Measurements from ENCODE around the gene TMEM214.
"Not testable (repeated sequence)": the region's sequence is repeated elsewhere in the genome, so short reads cannot be mapped to it uniquely, and the experiment has no call there.

Gene TMEM214

DNA sequence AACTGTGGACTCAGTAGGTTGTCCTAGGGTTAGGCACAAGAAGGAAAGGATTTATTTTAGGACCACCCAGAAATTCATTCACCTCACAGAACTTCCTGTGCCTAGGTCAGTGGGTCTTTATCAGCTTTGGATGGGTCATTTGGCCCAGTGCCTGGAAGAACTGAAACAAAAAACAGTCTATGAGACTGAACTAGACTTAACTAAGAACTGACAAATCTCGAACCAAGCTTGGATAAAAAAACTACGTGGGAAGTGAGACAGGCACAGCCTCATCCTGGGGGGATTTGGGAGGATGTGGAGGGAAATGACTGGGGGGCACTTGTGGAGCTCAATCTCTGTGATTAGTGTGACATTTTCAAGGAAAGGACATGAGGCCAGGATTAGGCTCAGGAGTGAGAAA, 41.0 kb downstream of the TMEM214 start:
- Mint-ChIP-seq H3K9me3 (peaks cover 0 to 3% of the 10 kb centered on the region in 2 donors), H3K36me3 (peaks cover 12 to 17% of the 10 kb centered on the region in 2 donors), H3K4me3 (no peak overlapping the region), H3K27ac (peak overlapping the region; percentile 4), H3K27me3 (peaks cover 4 to 11% of the 10 kb centered on the region in 2 donors), H3K4me1 (peaks cover 49 to 77% of the 10 kb centered on the region in 2 donors)
- ATAC-seq (replicated peaks) (no peak), DNase-seq (no peak)

DNA sequence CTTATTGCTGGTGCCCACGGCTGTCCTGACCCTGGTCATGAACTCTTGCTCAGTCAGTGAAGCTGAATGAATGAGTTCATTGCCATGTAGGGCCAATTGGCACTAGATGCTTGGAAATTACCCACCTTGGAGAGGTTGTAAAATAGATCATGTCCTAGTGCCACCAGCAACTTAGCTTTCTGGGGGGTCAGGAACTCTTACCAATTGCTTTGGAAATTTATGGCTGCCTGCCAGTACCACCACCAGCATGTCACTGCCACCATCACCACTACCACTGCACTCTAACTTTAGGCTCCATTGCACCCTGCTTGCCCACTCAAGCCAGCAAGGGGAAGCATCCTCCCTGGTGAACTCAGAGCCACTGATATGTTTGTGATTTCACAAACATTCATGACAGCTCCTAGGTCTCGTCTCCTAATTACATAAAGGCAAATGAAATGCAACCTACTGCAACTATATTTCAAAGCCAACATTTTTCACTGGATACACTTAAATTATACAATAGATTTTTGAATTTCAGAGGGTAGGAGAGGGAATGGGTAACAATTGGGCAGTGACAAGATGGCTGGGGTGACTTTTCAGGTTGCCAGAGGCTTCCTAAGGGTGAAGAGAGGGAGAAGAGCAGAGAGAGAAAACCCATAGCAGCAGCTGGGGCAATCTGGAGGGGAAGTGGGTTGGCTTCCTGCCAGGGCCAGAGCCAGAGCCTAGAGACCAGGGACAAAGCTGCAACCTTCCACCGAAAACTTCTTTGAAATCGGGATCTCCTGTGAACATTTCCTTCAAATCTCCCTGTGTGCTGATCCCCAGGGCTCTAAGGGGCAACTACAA, 42.2 kb downstream of the TMEM214 start:
- no peak overlapping the region for H3K27ac Mint-ChIP-seq

DNA sequence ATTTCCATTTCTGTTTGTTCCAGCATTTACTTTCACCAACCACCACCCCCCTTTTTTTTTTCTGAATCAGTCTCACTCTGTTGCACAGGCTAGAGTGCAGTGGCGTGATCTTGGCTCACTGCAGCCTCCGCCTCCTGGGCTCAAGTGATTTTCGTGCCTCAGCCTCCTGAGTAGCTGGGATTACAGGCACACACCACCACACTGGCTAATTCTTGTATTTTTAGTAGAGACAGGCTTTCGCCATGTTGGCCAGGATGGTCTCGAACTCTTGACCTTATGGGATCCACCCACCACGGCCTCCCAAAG, 42.8 kb downstream of the TMEM214 start:
- not testable (repeated sequence) for H3K27ac Mint-ChIP-seq; ATAC-seq (replicated peaks); H3K36me3 Mint-ChIP-seq; DNase-seq; H3K9me3 Mint-ChIP-seq
- peaks cover 4 to 18% of the 10 kb centered on the region in 2 donors for H3K27me3 Mint-ChIP-seq
- H3K4me1 Mint-ChIP-seq = peaks cover 41 to 67% of the 10 kb centered on the region in 2 donors
- peak overlapping the region in 1 of 2 donors; percentile 40 for H3K4me3 Mint-ChIP-seq

More for the DNA sequence above, 42.2 kb downstream of the TMEM214 start:
- H3K4me3 Mint-ChIP-seq = peak overlapping the region in 1 of 2 donors; percentile 40
- peaks cover 40 to 67% of the 10 kb centered on the region in 2 donors for H3K4me1 Mint-ChIP-seq
- DNase-seq (no peak), ATAC-seq (replicated peaks) (no peak)
- H3K36me3 Mint-ChIP-seq = peaks cover 1 to 5% of the 10 kb centered on the region in 2 donors
- H3K9me3 Mint-ChIP-seq = peaks cover 0 to 3% of the 10 kb centered on the region in 2 donors
- peaks cover 4 to 18% of the 10 kb centered on the region in 2 donors for H3K27me3 Mint-ChIP-seq

DNA sequence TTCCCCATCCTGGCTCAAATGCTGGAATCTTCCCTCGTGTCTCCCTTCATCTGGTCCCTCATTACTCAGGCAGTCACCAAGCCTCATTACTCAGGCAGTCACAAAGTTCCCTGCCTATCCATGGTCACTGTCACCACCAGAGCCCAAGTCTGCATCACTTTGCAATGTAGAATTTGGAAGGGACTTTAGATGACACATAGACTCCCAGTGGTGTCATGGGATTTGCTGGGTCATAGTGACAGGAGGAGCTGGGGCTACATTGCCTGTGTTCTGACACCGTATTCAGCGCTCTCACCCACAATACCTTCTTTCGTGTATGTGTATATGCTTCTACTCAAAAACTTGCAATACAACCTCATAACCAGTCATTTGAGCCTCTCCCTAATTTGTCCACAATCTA, 43.6 kb downstream of the TMEM214 start:
- H3K4me1 Mint-ChIP-seq = peaks cover 45 to 71% of the 10 kb centered on the region in 2 donors
- H3K27me3 Mint-ChIP-seq = peaks cover 4 to 18% of the 10 kb centered on the region in 2 donors
- ATAC-seq (replicated peaks) (no peak), DNase-seq (no peak)
- H3K27ac Mint-ChIP-seq = no peak overlapping the region
- peaks cover 0 to 3% of the 10 kb centered on the region in 2 donors for H3K9me3 Mint-ChIP-seq
- H3K36me3 Mint-ChIP-seq = no peaks in the 10 kb centered on the region
- H3K4me3 Mint-ChIP-seq = no peak overlapping the region

DNA sequence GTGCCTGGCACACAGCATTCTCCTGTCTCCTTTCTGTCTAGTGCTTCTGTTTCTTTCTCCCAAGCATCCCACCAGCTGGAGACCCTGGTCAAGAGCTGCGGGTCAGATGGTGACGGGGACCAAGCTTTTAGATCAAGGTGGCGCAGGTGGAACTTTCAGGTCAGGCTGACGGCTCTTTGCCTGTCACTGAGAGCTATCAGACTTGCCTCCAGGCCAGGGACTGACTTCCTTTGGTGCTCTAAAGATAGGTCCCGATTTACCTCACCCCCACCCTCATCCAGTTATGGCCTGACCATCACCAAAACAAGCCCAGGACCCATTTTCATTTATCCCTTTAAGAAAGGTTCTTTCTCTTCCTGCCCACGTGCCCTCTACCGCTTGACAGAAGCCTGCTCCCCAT, 44.5 kb downstream of the TMEM214 start:
- no peak overlapping the region for H3K4me3 Mint-ChIP-seq
- H3K9me3 Mint-ChIP-seq = peaks cover 0 to 3% of the 10 kb centered on the region in 2 donors
- ATAC-seq (replicated peaks) (no peak), DNase-seq (no peak)
- H3K4me1 Mint-ChIP-seq = peaks cover 46 to 72% of the 10 kb centered on the region in 2 donors
- peak overlapping the region; percentile 65 for H3K27ac Mint-ChIP-seq
- H3K36me3 Mint-ChIP-seq = no peaks in the 10 kb centered on the region
- peaks cover 4 to 18% of the 10 kb centered on the region in 2 donors for H3K27me3 Mint-ChIP-seq

DNA sequence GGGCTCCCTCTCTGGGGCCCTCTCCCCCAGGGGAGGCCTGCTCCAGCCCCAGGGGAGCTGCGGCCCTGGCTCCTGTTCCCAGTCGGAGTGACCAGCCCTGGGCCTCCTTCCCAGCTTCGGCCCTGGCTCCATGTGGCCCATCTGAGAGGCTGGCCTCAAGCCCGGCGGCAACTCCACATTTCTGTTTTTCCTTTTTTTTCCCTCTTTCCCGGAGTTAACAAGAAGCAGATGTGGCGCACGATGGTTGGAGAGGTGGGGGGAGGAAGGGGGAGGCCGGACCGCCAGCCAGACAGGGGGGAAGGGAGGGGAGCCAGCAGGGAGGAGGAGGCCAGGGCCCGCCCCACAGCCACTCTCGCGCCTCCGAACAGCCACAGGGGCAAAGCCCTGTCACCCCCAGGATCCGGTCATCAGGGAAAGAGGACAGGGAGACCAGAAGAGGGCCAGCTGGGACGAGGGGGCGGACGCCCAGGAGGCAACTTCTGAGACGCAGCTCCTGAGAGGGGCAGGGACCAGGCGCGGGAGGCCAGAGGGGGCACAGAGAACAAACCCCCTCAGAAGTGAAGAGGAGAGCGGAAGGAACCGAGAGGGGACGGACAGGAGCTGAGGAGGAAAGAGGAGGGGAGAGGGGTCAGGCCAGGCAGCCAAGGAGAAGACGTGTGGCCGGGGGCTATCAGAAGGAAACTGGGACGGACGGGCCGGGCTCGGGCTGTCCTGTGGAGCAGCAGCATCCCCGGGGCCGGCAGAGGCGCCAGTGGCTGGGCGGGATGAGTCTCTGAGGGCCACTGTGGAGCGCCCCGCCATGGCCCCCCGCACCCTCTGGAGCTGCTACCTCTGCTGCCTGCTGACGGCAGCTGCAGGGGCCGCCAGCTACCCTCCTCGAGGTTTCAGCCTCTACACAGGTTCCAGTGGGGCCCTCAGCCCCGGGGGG, 45.8 kb downstream of the TMEM214 start, which contains the start of gene EMILIN1:
Gene EMILIN1 (plus strand): TSS at position 349 of the 928 bp plus-strand sequence. CDS start 451 bp downstream, at position 800.
- Mint-ChIP-seq H3K27ac (peak within 1 kb of the TSS; percentile 65), H3K27me3 (peaks cover 4 to 18% of the 10 kb centered on the region in 2 donors), H3K36me3 (no peaks in the 10 kb centered on the region), H3K9me3 (peaks cover 0 to 3% of the 10 kb centered on the region in 2 donors), H3K4me3 (peak within 1 kb of the TSS in 1 of 2 donors; percentile 43), H3K4me1 (peaks cover 38 to 64% of the 10 kb centered on the region in 2 donors)
- DNase-seq = no peak
- ATAC-seq (replicated peaks) = no peak

DNA sequence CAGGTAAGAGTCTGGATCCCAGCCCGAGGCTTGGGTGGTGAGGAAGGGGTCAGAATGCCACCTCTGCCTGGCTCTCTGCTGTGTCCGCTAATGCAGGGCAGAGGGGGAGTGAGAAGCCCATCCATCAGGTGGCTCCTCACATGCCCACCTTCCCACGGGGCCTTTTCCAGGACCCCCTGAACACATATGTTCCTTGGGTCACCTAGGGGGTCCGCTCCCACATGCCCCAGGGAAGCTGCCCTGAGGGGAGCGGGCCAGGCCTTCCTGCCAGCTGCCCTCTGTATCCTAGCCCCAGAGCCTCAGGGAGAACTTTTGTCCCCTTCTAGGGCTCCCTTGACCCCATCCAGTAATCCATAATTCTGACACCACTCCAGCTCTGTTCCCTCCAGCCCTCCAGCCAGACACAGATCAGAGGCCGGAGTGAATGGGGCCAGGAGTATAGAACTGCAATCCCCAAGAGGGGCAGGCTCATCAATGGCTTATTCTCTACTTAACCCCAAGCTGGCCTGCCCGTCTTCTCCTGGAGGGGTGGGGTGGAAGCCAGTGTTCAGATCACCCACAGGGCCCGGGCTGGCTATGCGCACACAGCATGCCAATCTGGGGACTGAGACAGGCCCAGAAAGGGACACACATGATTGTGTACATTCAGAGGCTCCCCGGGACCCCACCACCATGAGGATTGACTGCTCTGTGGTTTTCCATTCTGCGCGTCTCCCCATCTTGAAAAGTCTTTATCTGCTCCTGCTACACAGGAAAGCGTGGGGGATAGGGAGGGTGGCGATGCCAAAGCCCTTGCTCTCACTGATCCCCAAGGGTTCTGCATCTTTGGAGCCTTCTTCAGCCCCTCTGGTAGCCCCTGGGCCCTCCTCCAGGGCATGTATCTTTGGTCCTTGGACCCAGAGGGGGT, 46.7 kb downstream of the TMEM214 start:
- ATAC-seq (replicated peaks) (no peak), DNase-seq (no peak)
- Mint-ChIP-seq H3K27me3 (peaks cover 4 to 18% of the 10 kb centered on the region in 2 donors), H3K4me3 (no peak overlapping the region), H3K36me3 (no peaks in the 10 kb centered on the region), H3K27ac (peak overlapping the region; percentile 56), H3K9me3 (peaks cover 0 to 3% of the 10 kb centered on the region in 2 donors), H3K4me1 (peaks cover 35 to 62% of the 10 kb centered on the region in 2 donors)

DNA sequence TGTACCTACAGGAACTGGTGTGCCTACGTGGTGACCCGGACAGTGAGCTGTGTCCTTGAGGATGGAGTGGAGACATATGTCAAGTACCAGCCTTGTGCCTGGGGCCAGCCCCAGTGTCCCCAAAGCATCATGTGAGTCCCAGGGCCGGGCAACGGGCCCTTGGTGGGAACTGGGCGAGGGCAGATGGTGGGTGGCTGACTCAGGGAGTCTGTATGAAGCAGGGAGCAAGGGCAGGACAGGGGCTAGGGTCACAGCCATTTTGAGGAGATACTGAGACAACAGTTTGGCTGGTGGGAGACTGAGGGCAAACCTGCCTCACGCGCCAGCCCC, 47.3 kb downstream of the TMEM214 start:
- peaks cover 0 to 3% of the 10 kb centered on the region in 2 donors for H3K9me3 Mint-ChIP-seq
- H3K4me1 Mint-ChIP-seq = peaks cover 30 to 58% of the 10 kb centered on the region in 2 donors
- ATAC-seq (replicated peaks) (no peak), DNase-seq (no peak)
- H3K27ac Mint-ChIP-seq = peak overlapping the region; percentile 51
- H3K27me3 Mint-ChIP-seq = peaks cover 4 to 18% of the 10 kb centered on the region in 2 donors
- H3K4me3 Mint-ChIP-seq = peak overlapping the region in 1 of 2 donors; percentile 1
- no peaks in the 10 kb centered on the region for H3K36me3 Mint-ChIP-seq

DNA sequence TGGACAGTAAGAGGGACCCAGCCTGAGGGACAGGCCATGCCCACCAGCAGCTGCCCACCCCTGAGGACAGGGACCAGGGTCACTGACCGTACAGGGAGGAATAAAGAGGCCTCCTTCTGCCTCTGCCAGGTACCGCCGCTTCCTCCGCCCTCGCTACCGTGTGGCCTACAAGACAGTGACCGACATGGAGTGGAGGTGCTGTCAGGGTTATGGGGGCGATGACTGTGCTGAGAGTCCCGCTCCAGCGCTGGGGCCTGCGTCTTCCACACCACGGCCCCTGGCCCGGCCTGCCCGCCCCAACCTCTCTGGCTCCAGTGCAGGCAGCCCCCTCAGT, 47.8 kb downstream of the TMEM214 start:
- Mint-ChIP-seq H3K36me3 (no peaks in the 10 kb centered on the region), H3K27me3 (peaks cover 4 to 18% of the 10 kb centered on the region in 2 donors), H3K27ac (peak overlapping the region; percentile 94), H3K4me3 (no peak overlapping the region), H3K4me1 (peaks cover 31 to 58% of the 10 kb centered on the region in 2 donors), H3K9me3 (peaks cover 0 to 3% of the 10 kb centered on the region in 2 donors)
- ATAC-seq (replicated peaks) = no peak
- no peak for DNase-seq

DNA sequence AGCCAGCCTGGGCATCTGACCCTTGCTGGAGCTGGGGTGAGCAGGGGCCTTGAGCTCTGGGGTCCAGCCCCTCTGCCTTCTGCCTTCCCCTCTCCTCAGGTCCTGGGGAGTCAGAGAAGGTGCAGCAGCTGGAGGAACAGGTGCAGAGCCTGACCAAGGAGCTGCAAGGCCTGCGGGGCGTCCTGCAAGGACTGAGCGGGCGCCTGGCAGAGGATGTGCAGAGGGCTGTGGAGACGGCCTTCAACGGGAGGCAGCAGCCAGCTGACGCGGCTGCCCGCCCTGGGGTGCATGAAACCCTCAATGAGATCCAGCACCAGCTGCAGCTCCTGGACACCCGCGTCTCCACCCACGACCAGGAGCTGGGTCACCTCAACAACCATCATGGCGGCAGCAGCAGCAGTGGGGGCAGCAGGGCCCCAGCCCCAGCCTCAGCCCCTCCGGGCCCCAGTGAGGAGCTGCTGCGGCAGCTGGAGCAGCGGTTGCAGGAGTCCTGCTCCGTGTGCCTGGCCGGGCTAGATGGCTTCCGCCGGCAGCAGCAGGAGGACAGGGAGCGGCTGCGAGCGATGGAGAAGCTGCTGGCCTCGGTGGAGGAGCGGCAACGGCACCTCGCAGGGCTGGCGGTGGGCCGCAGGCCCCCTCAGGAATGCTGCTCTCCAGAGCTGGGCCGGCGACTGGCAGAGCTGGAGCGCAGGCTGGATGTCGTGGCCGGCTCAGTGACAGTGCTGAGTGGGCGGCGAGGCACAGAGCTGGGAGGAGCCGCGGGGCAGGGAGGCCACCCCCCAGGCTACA, 49.4 kb downstream of the TMEM214 start:
- Mint-ChIP-seq H3K27ac (no peak overlapping the region), H3K9me3 (peaks cover 0 to 2% of the 10 kb centered on the region in 2 donors), H3K27me3 (peaks cover 4 to 18% of the 10 kb centered on the region in 2 donors), H3K4me3 (no peak overlapping the region), H3K4me1 (peaks cover 28 to 59% of the 10 kb centered on the region in 2 donors), H3K36me3 (no peaks in the 10 kb centered on the region)
- ATAC-seq (replicated peaks) (no peak), DNase-seq (no peak)

DNA sequence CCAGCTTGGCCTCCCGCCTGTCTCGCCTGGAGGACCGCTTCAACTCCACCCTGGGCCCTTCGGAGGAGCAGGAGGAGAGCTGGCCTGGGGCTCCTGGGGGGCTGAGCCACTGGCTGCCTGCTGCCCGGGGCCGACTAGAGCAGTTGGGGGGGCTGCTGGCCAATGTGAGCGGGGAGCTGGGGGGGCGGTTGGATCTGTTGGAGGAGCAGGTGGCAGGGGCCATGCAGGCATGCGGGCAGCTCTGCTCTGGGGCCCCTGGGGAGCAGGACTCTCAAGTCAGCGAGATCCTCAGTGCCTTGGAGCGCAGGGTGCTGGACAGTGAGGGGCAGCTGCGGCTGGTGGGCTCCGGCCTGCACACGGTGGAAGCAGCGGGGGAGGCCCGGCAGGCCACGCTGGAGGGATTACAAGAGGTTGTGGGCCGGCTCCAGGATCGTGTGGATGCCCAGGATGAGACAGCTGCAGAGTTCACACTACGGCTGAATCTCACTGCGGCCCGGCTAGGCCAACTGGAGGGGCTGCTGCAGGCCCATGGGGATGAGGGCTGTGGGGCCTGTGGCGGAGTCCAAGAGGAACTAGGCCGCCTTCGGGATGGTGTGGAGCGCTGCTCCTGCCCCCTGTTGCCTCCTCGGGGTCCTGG, 50.1 kb downstream of the TMEM214 start:
- H3K4me1 Mint-ChIP-seq = peaks cover 23 to 56% of the 10 kb centered on the region in 2 donors
- no peak overlapping the region for H3K27ac Mint-ChIP-seq
- peaks cover 4 to 15% of the 10 kb centered on the region in 2 donors for H3K27me3 Mint-ChIP-seq
- ATAC-seq (replicated peaks) = no peak
- peaks cover 0 to under 1% of the 10 kb centered on the region in 2 donors for H3K9me3 Mint-ChIP-seq
- no peak overlapping the region for H3K4me3 Mint-ChIP-seq
- no peaks in the 10 kb centered on the region for H3K36me3 Mint-ChIP-seq
- DNase-seq = no peak

DNA sequence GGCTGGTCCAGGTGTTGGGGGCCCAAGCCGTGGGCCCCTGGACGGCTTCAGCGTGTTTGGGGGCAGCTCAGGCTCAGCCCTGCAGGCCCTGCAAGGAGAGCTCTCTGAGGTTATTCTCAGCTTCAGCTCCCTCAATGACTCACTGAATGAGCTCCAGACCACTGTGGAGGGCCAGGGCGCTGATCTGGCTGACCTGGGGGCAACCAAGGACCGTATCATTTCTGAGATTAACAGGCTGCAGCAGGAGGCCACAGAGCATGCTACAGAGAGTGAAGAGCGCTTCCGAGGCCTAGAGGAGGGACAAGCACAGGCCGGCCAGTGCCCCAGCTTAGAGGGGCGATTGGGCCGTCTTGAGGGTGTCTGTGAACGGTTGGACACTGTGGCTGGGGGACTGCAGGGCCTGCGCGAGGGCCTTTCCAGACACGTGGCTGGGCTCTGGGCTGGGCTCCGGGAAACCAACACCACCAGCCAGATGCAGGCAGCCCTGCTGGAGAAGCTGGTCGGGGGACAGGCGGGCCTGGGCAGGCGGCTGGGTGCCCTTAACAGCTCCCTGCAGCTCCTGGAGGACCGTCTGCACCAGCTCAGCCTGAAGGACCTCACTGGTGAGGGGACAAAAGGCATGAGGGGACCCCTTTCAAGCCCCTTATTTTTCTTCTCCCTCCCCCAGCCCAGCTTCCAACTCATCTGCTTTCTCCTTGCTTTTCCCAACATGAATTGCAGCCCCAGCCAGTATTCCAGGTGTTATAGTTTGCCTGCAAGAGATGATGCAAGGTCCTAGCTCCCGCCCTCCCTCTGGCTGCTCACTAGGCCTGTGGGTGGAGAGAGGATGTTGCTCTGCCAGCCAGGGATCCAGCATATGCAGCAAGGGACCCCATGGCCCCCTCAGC, 50.9 kb downstream of the TMEM214 start:
- Mint-ChIP-seq H3K4me1 (peaks cover 22 to 49% of the 10 kb centered on the region in 2 donors), H3K27ac (peak overlapping the region; percentile 32), H3K4me3 (peak overlapping the region in 1 of 2 donors; percentile 43), H3K27me3 (peaks cover 1 to 8% of the 10 kb centered on the region in 2 donors), H3K9me3 (no peaks in the 10 kb centered on the region), H3K36me3 (no peaks in the 10 kb centered on the region)
- ATAC-seq (replicated peaks) (no peak), DNase-seq (no peak)

Measured in stimulated activated naive B cell treated with anti-CD40 and anti-IgM and Interleukin-4, amounts not matched to agents 10 μg/mL and 1 μg/mL and 100 μg/mL, for 72 hours (primary cell).